HCT116 (cell line): ENCODE measurements around the gene ELK4. TPM values are rescaled to one million over a fixed set of nuclear protein-coding genes. Genes with fewer than 3 reads are reported as not detected.

ENCODE experiments used
- ATAC-seq: fragments of 200-7000 bp; cut with Tn5 transposase; 2 replicates; pipeline ENCODE4 v1.9.1; 2020; ENCODE audit warnings: mild to moderate bottlenecking, moderate library complexity
- BruUV-seq: library from RNA; stranded (reverse); fragments of 400-500 nt; replicated peaks from 2 replicates; lab custom pipeline; 2021; lab: Mats Ljungman, UMichigan
- CTCF ChIA-PET: fragments of 300-600 bp; sonication (Branson Sonifier 250); formaldehyde crosslinking; loops from one replicate; lab custom pipeline; 2021; ENCODE audit warnings: antibody characterized with exemption; lab: Charles Lee
- POLR2A ChIA-PET: fragments of 300-600, 350-600 bp; sonication (Branson Sonifier 250); formaldehyde crosslinking; loops from one replicate; lab custom pipeline; 2021; ENCODE audit warnings: antibody characterized with exemption; lab: Charles Lee
- RAD21 ChIA-PET, 2 experiments: fragments of 300-600 bp; sonication (Branson Sonifier 250); formaldehyde crosslinking; loops; one replicate each; lab custom pipeline; 2023; ENCODE audit warnings: low total read pairs in 2 of 2; ENCODE audit not compliant: uncharacterized antibody in 2 of 2, unreplicated experiment in 2 of 2, low non-redundant PET in 1 of 2; lab: Charles Lee
- DNase-seq: peaks from one replicate; pipeline ENCODE4 v3.0.0-alpha.2; 2010; ENCODE audit warnings: low read depth, low spot score
- H2AFZ ChIP-seq: fragments of 200-600 bp; shearing (Covaris generic), sonication (generic); 2 replicates; pipeline ENCODE4 v1.6.1; 2017; ENCODE audit warnings: low read depth, mixed run types, mixed read lengths, antibody characterized with exemption, low read length; ENCODE audit not compliant: poor library complexity, severe bottlenecking
- H3K27ac ChIP-seq: 2 replicates; pipeline ENCODE4 v1.5.1; 2012; ENCODE audit warnings: low read depth, low read length
- H3K27me3 ChIP-seq: fragments of 200-600 bp; sonication (generic); 2 replicates; pipeline ENCODE4 v1.6.1; 2016; ENCODE audit warnings: mixed run types, low read length, mixed read lengths; ENCODE audit not compliant: insufficient read depth
- H3K36me3 ChIP-seq, 2 experiments: fragments of 200-500 bp in 1 of 2; fragments of 200-600 bp in 1 of 2; sonication (Bioruptor generic) in 1 of 2; sonication (generic) in 1 of 2; 2 replicates each; pipeline versions ENCODE4 v1.5.1 to v1.6.1; 2014 to 2016; ENCODE audit warnings: low read length in 2 of 2, inconsistent platforms in 1 of 2, mixed read lengths in 1 of 2, mixed run types in 1 of 2; ENCODE audit not compliant: insufficient read depth in 2 of 2, control insufficient read depth in 1 of 2
- H3K4me1 ChIP-seq, 2 experiments: fragments of 200-600 bp in 1 of 2; sonication (generic) in 1 of 2; 2 replicates each; pipeline versions ENCODE4 v1.5.1 to v1.6.1; 2012 to 2017; ENCODE audit warnings: low read length in 2 of 2, inconsistent platforms in 1 of 2, mild to moderate bottlenecking in 1 of 2, mixed read lengths in 1 of 2, mixed run types in 1 of 2, moderate library complexity in 1 of 2; ENCODE audit not compliant: insufficient read depth in 2 of 2, control insufficient read depth in 1 of 2
- H3K4me2 ChIP-seq: fragments of 200-600 bp; sonication (generic); 2 replicates; pipeline ENCODE4 v1.6.1; 2017; ENCODE audit warnings: mixed run types, low read length, mixed read lengths
- H3K4me3 ChIP-seq, 2 experiments: fragments of 200-600 bp in 1 of 2; sonication (generic) in 1 of 2; replicated peaks in 1 of 2; 2 replicates each; pipeline ENCODE4 v1.5.1; 2011 to 2016; ENCODE audit warnings: low read length in 2 of 2, control low read depth in 1 of 2, low read depth in 1 of 2, mild to moderate bottlenecking in 1 of 2, mixed read lengths in 1 of 2, mixed run types in 1 of 2
- H3K79me2 ChIP-seq: fragments of 200-600 bp; sonication (generic); 2 replicates; pipeline ENCODE4 v1.6.1; 2017; ENCODE audit warnings: mild to moderate bottlenecking, mixed run types, low read length, moderate library complexity, mixed read lengths; ENCODE audit not compliant: insufficient read depth
- H3K9ac ChIP-seq: fragments of 200-600 bp; sonication (generic); 2 replicates; pipeline ENCODE4 v1.6.1; 2016; ENCODE audit warnings: low read length, mixed read lengths
- H3K9me2 ChIP-seq: fragments of 200-600 bp; sonication (generic), shearing (Covaris generic); 2 replicates; pipeline ENCODE4 v1.6.1; 2017; ENCODE audit warnings: mixed run types, mild to moderate bottlenecking, moderate library complexity; ENCODE audit not compliant: insufficient read depth
- H3K9me3 ChIP-seq, 2 experiments: fragments of 200-500 bp in 1 of 2; fragments of 200-600 bp in 1 of 2; sonication (Bioruptor generic) in 1 of 2; sonication (generic) in 1 of 2; 2 replicates each; pipeline ENCODE4 v1.6.1; 2014 to 2017; ENCODE audit warnings: low read length in 2 of 2, mixed read lengths in 2 of 2, inconsistent platforms in 1 of 2, low read depth in 1 of 2, mild to moderate bottlenecking in 1 of 2, mixed run types in 1 of 2, moderate library complexity in 1 of 2; ENCODE audit not compliant: control insufficient read depth in 1 of 2, insufficient read depth in 1 of 2
- H4K20me1 ChIP-seq: fragments of 200-600 bp; sonication (generic), shearing (Covaris generic); 2 replicates; pipeline ENCODE4 v1.6.1; 2017; ENCODE audit warnings: mixed run types, mild to moderate bottlenecking, moderate library complexity; ENCODE audit not compliant: insufficient read depth
- ATF3 ChIP-seq: IDR thresholded peaks from 2 replicates; pipeline ENCODE4 v1.6.1; 2012
- CBX3 ChIP-seq: IDR thresholded peaks from 2 replicates; pipeline ENCODE4 v1.6.1; 2012; ENCODE audit warnings: low read depth
- CTCF ChIP-seq, 3 experiments: fragments of 200-600 bp in 1 of 3; sonication (generic) in 1 of 3; IDR thresholded peaks in 2 of 3; conservative IDR thresholded peaks in 1 of 3; 2 replicates each; pipeline ENCODE4 v1.5.1; 2012 to 2017; ENCODE audit warnings: low read depth in 2 of 3, low read length in 2 of 3, antibody characterized with exemption in 1 of 3, borderline replicate concordance in 1 of 3, control low read depth in 1 of 3, mild to moderate bottlenecking in 1 of 3, mixed read lengths in 1 of 3, mixed run types in 1 of 3, moderate library complexity in 1 of 3; ENCODE audit not compliant: insufficient read depth in 1 of 3
- ELF1 ChIP-seq: IDR thresholded peaks from 2 replicates; pipeline ENCODE4 v1.6.1; 2012; ENCODE audit warnings: low read depth, borderline replicate concordance
- EZH2 ChIP-seq: fragments of 200-600 bp; sonication (generic); IDR thresholded peaks from 2 replicates; pipeline ENCODE4 v1.6.1; 2017; ENCODE audit warnings: antibody characterized with exemption, mixed run types
- EZH2phosphoT487 ChIP-seq: fragments of 200-600 bp; IDR thresholded peaks from 2 replicates; pipeline ENCODE4 v1.6.1; 2018; ENCODE audit warnings: antibody characterized with exemption, borderline replicate concordance
- FOSL1 ChIP-seq: IDR thresholded peaks from 2 replicates; pipeline ENCODE4 v1.6.1; 2012; ENCODE audit warnings: low read depth
- MAX ChIP-seq: IDR thresholded peaks from 2 replicates; pipeline ENCODE4 v1.6.1; 2012
- POLR2A ChIP-seq: IDR thresholded peaks from 2 replicates; pipeline ENCODE4 v1.7.0; 2011; ENCODE audit warnings: borderline replicate concordance; ENCODE audit not compliant: insufficient read depth, insufficient read length; ENCODE audit errors: extremely low read depth
- POLR2AphosphoS5 ChIP-seq: IDR thresholded peaks from 2 replicates; pipeline ENCODE4 v1.6.1; 2011; ENCODE audit warnings: mild to moderate bottlenecking, low read depth, low read length, moderate library complexity
- RAD21 ChIP-seq: IDR thresholded peaks from 2 replicates; pipeline ENCODE4 v1.6.1; 2012; ENCODE audit warnings: low read depth, mild to moderate bottlenecking
- REST ChIP-seq: IDR thresholded peaks from 2 replicates; pipeline ENCODE4 v1.6.1; 2012; ENCODE audit warnings: low read depth
- SIN3A ChIP-seq: IDR thresholded peaks from 2 replicates; pipeline ENCODE4 v1.6.1; 2012; ENCODE audit warnings: low read depth
- SP1 ChIP-seq: IDR thresholded peaks from 2 replicates; pipeline ENCODE4 v1.6.1; 2012; ENCODE audit warnings: low read depth
- SRF ChIP-seq: IDR thresholded peaks from 2 replicates; pipeline ENCODE4 v1.6.1; 2012; ENCODE audit warnings: low read depth
- TCF7L2 ChIP-seq: IDR thresholded peaks from 2 replicates; pipeline ENCODE4 v1.7.0; 2011; ENCODE audit warnings: borderline replicate concordance, inconsistent platforms; ENCODE audit not compliant: insufficient read depth, insufficient read length; ENCODE audit errors: extremely low read depth
- ZBTB33 ChIP-seq: IDR thresholded peaks from 2 replicates; pipeline ENCODE4 v1.6.1; 2011; ENCODE audit warnings: mild to moderate bottlenecking, low read length, moderate library complexity; ENCODE audit not compliant: insufficient replicate concordance; ENCODE audit errors: extremely low read depth
- ZFX ChIP-seq: fragments of 450-650 bp; IDR thresholded peaks from 2 replicates; pipeline ENCODE4 v1.6.1; 2017
- intact Hi-C: fragments of 100-400 bp; cut with micrococcal nuclease; formaldehyde crosslinking; loops from 2 replicates; pipeline ENCODE4 v1.10.0; 2022
- total RNA-seq: library from RNA; stranded (reverse); gene quantifications from one replicate; pipeline ENCODE4 v1.2.1, GENCODE V29; 2021; ENCODE audit not compliant: unreplicated experiment

ELK4 gene
- total RNA-seq, 1 experiment from 2014 or later = 46.2 TPM

- Histone ChIP-seq H4K20me1 (no peaks in the 10 kb centered on the region), H3K27ac (no peak overlapping the region), H3K9me2 (no peaks in the 10 kb centered on the region), H3K9me3 (no peaks in the 10 kb centered on the region), H2AFZ (no peak overlapping the region), H3K4me3 (no peak overlapping the region), H3K9ac (no peak overlapping the region), H3K79me2 (no peaks in the 10 kb centered on the region), H3K4me1 (no peaks in the 10 kb centered on the region), H3K4me2 (no peak overlapping the region), H3K36me3 (no peaks in the 10 kb centered on the region), H3K27me3 (no peaks in the 10 kb centered on the region)
- RAD21 ChIA-PET = no interaction called here
- no TSS peak for BruUV-seq
- TF ChIP-seq ZFX = no peak
- no peak for TF ChIP-seq SRF
- no peak for TF ChIP-seq TCF7L2
- TF ChIP-seq EZH2phosphoT487 = no peak
- no peak for TF ChIP-seq CBX3
- no peak for TF ChIP-seq CTCF (IDR thresholded peaks at IDR 0.05 in 2 of 3, conservative IDR thresholded peaks at IDR 0.05 in 1 of 3; ENCODE audit: borderline replicate concordance in 1 of 3, insufficient read depth in 1 of 3, low read depth in 2 of 3, low read length in 2 of 3)
- TF ChIP-seq EZH2 = no peak
- no peak for TF ChIP-seq REST
- TF ChIP-seq POLR2A = no peak
- no peak for TF ChIP-seq ELF1
- TF ChIP-seq SP1 = no peak
- TF ChIP-seq ATF3 = no peak
- no peak for TF ChIP-seq FOSL1
- TF ChIP-seq RAD21 = no peak
- no peak for TF ChIP-seq ZBTB33
- TF ChIP-seq POLR2AphosphoS5 = no peak
- no peak for TF ChIP-seq SIN3A
- no peak for TF ChIP-seq MAX
- POLR2A ChIA-PET = no interaction called here
- CTCF ChIA-PET = interaction anchor here (1.2 kb wide), 1 partner anchor 21 kb away, joined by 3 read pairs; no protein-coding TSS in a partner anchor
- intact Hi-C loops = no loop called here
- ATAC-seq (no peak; the same call in 1 of the 2 replicates), DNase-seq (no peak)
Measured at GRCh38 chr1:205570796-205571537, 60.8 kb downstream of the ELK4 start.
